Stimulated activated CD8-positive, alpha-beta memory T cell treated with anti-CD3 and anti-CD28 coated beads, Interleukin-15, amount 100 ng/mL, for 1 hour (primary cell): Measurements from ENCODE around the gene DYRK2.
"Not testable (repeated sequence)": the region's sequence is repeated elsewhere in the genome, so short reads cannot be mapped to it uniquely, and the experiment has no call there.

Experiments used
- DNase-seq: peaks from one replicate; pipeline ENCODE4 v3.0.0-alpha.2; 2020; ENCODE audit warnings: low read depth

DYRK2 gene

GRCh38 chr12:67671419-67671818, 22.9 kb downstream of the DYRK2 start:
- no peak for DNase-seq

- DNase-seq = no peak
Observed at GRCh38 chr12:67671892-67672291, 23.3 kb downstream of the DYRK2 start.

GRCh38 chr12:67672507-67672906, 24.0 kb downstream of the DYRK2 start:
- not testable (repeated sequence) for DNase-seq

GRCh38 chr12:67673509-67673908, 25.0 kb downstream of the DYRK2 start:
- DNase-seq = not testable (repeated sequence)

- DNase-seq = no peak
Observed at GRCh38 chr12:67674417-67674816, 25.9 kb downstream of the DYRK2 start.

GRCh38 chr12:67676624-67677023, 28.1 kb downstream of the DYRK2 start:
- DNase-seq = no peak

- no peak for DNase-seq
Observed at GRCh38 chr12:67677166-67677565, 28.6 kb downstream of the DYRK2 start.

- no peak for DNase-seq
Observed at GRCh38 chr12:67681105-67681778, 32.7 kb downstream of the DYRK2 start.

- no peak for DNase-seq
Observed at GRCh38 chr12:67681941-67682620, 33.5 kb downstream of the DYRK2 start.

GRCh38 chr12:67689385-67689784, 40.8 kb downstream of the DYRK2 start:
- no peak for DNase-seq

- DNase-seq = no peak
Observed at GRCh38 chr12:67690656-67691055, 42.1 kb downstream of the DYRK2 start.

- no peak for DNase-seq
Observed at GRCh38 chr12:67691220-67691619, 42.7 kb downstream of the DYRK2 start.

- no peak for DNase-seq
Observed at GRCh38 chr12:67692135-67692534, 43.6 kb downstream of the DYRK2 start.

GRCh38 chr12:67692966-67693365, 44.4 kb downstream of the DYRK2 start:
- no peak for DNase-seq

GRCh38 chr12:67693894-67694293, 45.3 kb downstream of the DYRK2 start:
- no peak for DNase-seq

GRCh38 chr12:67694306-67694900, 45.9 kb downstream of the DYRK2 start:
- no peak for DNase-seq

GRCh38 chr12:67695974-67696373, 47.4 kb downstream of the DYRK2 start:
- no peak for DNase-seq

- DNase-seq = no peak
Observed at GRCh38 chr12:67697443-67697842, 48.9 kb downstream of the DYRK2 start.

GRCh38 chr12:67697967-67698366, 49.4 kb downstream of the DYRK2 start:
- DNase-seq = no peak

- DNase-seq = no peak
Observed at GRCh38 chr12:67698672-67699581, 50.4 kb downstream of the DYRK2 start.

GRCh38 chr12:67701121-67701520, 52.6 kb downstream of the DYRK2 start:
- DNase-seq = no peak

- DNase-seq = no peak
Observed at GRCh38 chr12:67702136-67702535, 53.6 kb downstream of the DYRK2 start.
